RPMI7951 (cell line): ENCODE measurements around the gene MFSD2A. TPM values are rescaled to one million over a fixed set of nuclear protein-coding genes. Genes with fewer than 3 reads are reported as not detected.
"Not testable (repeated sequence)": the region's sequence is repeated elsewhere in the genome, so short reads cannot be mapped to it uniquely, and the experiment has no call there.

Source experiments
- DNase-seq: peaks from one replicate; pipeline ENCODE4 v3.0.0-alpha.2; 2012; ENCODE audit warnings: low read depth
- total RNA-seq: library from RNA; depleted of rRNA; stranded (reverse); fragments of >200 nt; shearing (Covaris generic); gene quantifications from 2 replicates; pipeline ENCODE4 v1.2.3, GENCODE V29; 2014; rRNA removed

The MFSD2A gene
- total RNA-seq, 1 experiment from 2014 or later = 7.9 TPM

GRCh38 chr1:40003156-40004093 lies 48.5 kb downstream of the MFSD2A start:
- no peak for DNase-seq

GRCh38 chr1:40004857-40005256 lies 49.9 kb downstream of the MFSD2A start:
- no peak for DNase-seq

- DNase-seq = not testable (repeated sequence)
Measured at GRCh38 chr1:40007481-40008034, 52.6 kb downstream of the MFSD2A start.

GRCh38 chr1:40011198-40011597 lies 56.3 kb downstream of the MFSD2A start:
- DNase-seq = no peak

- no peak for DNase-seq
Measured at GRCh38 chr1:40014253-40014706, 59.3 kb downstream of the MFSD2A start.

- DNase-seq = peak; percentile 77
Measured at GRCh38 chr1:40014812-40015594, 60.1 kb downstream of the MFSD2A start.

- no peak for DNase-seq
Measured at GRCh38 chr1:40017951-40018575, 63.1 kb downstream of the MFSD2A start.

Other genes with a start within 250 kb of the MFSD2A start
- gene PPIE, start 216.3 kb upstream of the MFSD2A start, total RNA-seq = 65.8 and 75.6 TPM in 2 replicates
- gene OXCT2, start 183.8 kb upstream of the MFSD2A start, total RNA-seq = 1.9 and 2.6 TPM in 2 replicates
- 2.4 TPM in 2 replicates for gene BMP8B, start 166.3 kb upstream of the MFSD2A start, total RNA-seq
- 23.7 and 29.8 TPM in 2 replicates for gene TRIT1, start 71.6 kb upstream of the MFSD2A start, total RNA-seq
- 0.10 and 0.12 TPM in 2 replicates for gene MYCL, start 53.2 kb upstream of the MFSD2A start, total RNA-seq
- gene CAP1, start 85.6 kb downstream of the MFSD2A start, total RNA-seq = 539 and 593 TPM in 2 replicates
- 88.5 and 99.4 TPM in 2 replicates for gene PPT1, start 142.1 kb downstream of the MFSD2A start, total RNA-seq
- gene RLF, start 206.2 kb downstream of the MFSD2A start, total RNA-seq = 25.0 and 27.9 TPM in 2 replicates